HepG2 (cell line): ENCODE results near the gene DOCK4. TPM values are rescaled to one million over a fixed set of nuclear protein-coding genes. Genes with fewer than 3 reads are reported as not detected.

Source experiments
- DZIP1 ChIP-seq: sonication (generic); formaldehyde crosslinking; IDR thresholded peaks from 2 replicates; pipeline ENCODE4 v1.5.0; 2020; ENCODE audit warnings: mild to moderate bottlenecking, missing genetic modification reagents
- FOXK2 ChIP-seq: fragments of 450-650 bp; IDR thresholded peaks from 2 replicates; pipeline ENCODE4 v1.6.1; 2016
- GZF1 ChIP-seq: sonication (generic); formaldehyde crosslinking; IDR thresholded peaks from 2 replicates; pipeline ENCODE4 v1.5.1; 2020; ENCODE audit warnings: mild to moderate bottlenecking, missing genetic modification reagents
- MIXL1 ChIP-seq: IDR thresholded peaks from 2 replicates; pipeline ENCODE4 v1.6.1; 2016
- MTA1 ChIP-seq: sonication (generic); formaldehyde crosslinking; IDR thresholded peaks from 2 replicates; pipeline ENCODE4 v1.4.0; 2020; ENCODE audit warnings: missing genetic modification reagents, mild to moderate bottlenecking, borderline replicate concordance
- SMAD1 ChIP-seq: sonication (generic); formaldehyde crosslinking; IDR thresholded peaks from 2 replicates; pipeline ENCODE4 v1.4.0; 2020; ENCODE audit warnings: missing genetic modification reagents, low read depth, mild to moderate bottlenecking, borderline replicate concordance
- ZBTB21 ChIP-seq: sonication (generic); formaldehyde crosslinking; IDR thresholded peaks from 2 replicates; pipeline ENCODE4 v1.4.0; 2020; ENCODE audit warnings: missing genetic modification reagents
- ZMYM3 ChIP-seq: sonication (generic); formaldehyde crosslinking; IDR thresholded peaks from 2 replicates; pipeline ENCODE4 v1.5.1; 2020; ENCODE audit warnings: mild to moderate bottlenecking, missing genetic modification reagents
- ZNF431 ChIP-seq: sonication (generic); formaldehyde crosslinking; IDR thresholded peaks from 2 replicates; pipeline ENCODE4 v1.9.0; 2022; ENCODE audit warnings: missing genetic modification reagents, low read depth, mild to moderate bottlenecking, borderline replicate concordance
- ZNF550 ChIP-seq: sonication (generic); formaldehyde crosslinking; IDR thresholded peaks from 2 replicates; pipeline ENCODE4 v1.4.0; 2020; ENCODE audit warnings: mild to moderate bottlenecking, missing genetic modification reagents, borderline replicate concordance
- ZNF562 ChIP-seq: sonication (generic); formaldehyde crosslinking; IDR thresholded peaks from 2 replicates; pipeline ENCODE4 v1.8.0; 2022; ENCODE audit warnings: missing genetic modification reagents, borderline replicate concordance
- ZNF574 ChIP-seq: sonication (generic); formaldehyde crosslinking; IDR thresholded peaks from 2 replicates; pipeline ENCODE4 v1.4.0; 2020; ENCODE audit warnings: missing genetic modification reagents
- ZNF607 ChIP-seq: sonication (generic); formaldehyde crosslinking; IDR thresholded peaks from 2 replicates; pipeline ENCODE4 v1.5.1; 2020; ENCODE audit warnings: missing genetic modification reagents, mild to moderate bottlenecking, borderline replicate concordance
- ZNF816 ChIP-seq: sonication (generic); formaldehyde crosslinking; IDR thresholded peaks from 2 replicates; pipeline ENCODE4 v1.8.0; 2022; ENCODE audit warnings: missing genetic modification reagents, mild to moderate bottlenecking, borderline replicate concordance
- polyA plus RNA-seq, 8 experiments: library from polyadenylated mRNA; depleted of rRNA in 3 of 8; stranded (reverse) in 7 of 8; unstranded in 1 of 8; fragments of >200 nt; fragmentation: Illumina TruSeq in 4 of 8; extraction: Trizol in 4 of 8; gene quantifications; 2 replicates each; pipeline versions ENCODE4 v1.2.1 to v1.2.3, GENCODE V29; 2011 to 2016; ENCODE audit warnings: low read depth in 4 of 8, missing spikeins in 1 of 8, mixed read lengths in 1 of 8; ENCODE audit not compliant: insufficient read depth in 1 of 8
- total RNA-seq, 5 experiments: library from RNA; depleted of rRNA; stranded (reverse); fragments of >200 nt; fragmentation: Illumina TruSeq; extraction: Trizol; gene quantifications; 2 replicates each; pipeline ENCODE4 v1.2.3, GENCODE V29; 2016; ENCODE audit warnings: low read depth in 1 of 5
- TF ChIP-seq, protein P1 (sequence below): sonication (generic); formaldehyde crosslinking; IDR thresholded peaks from 2 replicates; pipeline ENCODE4 v1.9.0; 2021; ENCODE audit warnings: missing genetic modification reagents, borderline replicate concordance
- TF ChIP-seq, protein P2 (sequence below): sonication (generic); formaldehyde crosslinking; IDR thresholded peaks from 2 replicates; pipeline ENCODE4 v1.8.1; 2022; ENCODE audit warnings: mild to moderate bottlenecking, missing genetic modification reagents
- TF ChIP-seq, protein P3 (sequence below): sonication (generic); formaldehyde crosslinking; IDR thresholded peaks from 2 replicates; pipeline ENCODE4 v1.5.0; 2020; ENCODE audit warnings: mild to moderate bottlenecking, missing genetic modification reagents

Gene DOCK4
- total and polyA plus RNA-seq, 2 of the 13 experiments (the other 11 are each of a cell fraction or from before 2014, with no cell fraction given): 13.5 to 17.4 TPM

DNA sequence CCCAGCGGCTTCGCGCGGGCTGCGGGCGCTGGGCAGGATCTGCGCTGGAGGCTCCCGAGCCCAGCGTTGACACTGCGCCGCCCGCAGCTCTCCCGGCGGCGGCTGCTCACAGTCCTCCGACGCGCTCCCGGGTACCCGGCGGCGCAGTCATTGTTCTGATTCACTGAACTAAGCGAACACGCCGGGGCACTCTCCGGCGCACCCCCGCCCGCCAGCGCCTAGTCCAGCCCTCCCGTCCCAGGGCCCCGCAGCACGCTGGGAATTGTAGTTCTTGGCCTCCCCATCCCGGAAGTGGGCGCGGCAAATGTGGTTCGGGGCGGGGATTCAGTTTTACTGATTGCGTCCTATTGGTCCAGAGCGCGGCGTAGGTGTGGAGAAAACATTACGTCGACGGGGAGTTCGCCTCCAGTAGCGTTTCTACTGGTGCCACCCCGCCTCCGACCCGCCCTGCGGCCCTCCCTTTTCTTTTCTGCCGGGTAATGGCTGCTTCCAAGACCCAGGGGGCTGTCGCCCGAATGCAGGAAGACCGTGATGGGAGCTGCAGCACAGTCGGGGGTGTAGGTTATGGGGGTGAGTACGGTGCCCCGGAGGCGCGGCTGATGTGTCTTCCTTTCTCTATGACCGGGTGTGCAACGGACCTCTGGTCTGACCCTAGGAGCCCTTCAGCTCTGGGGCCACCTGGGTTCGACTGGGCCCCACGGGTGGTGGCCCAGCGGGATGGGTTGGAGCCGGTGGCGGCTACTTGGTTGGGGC, at the start of gene DOCK4, which contains the start of gene ZNF277 (continued):
- no peak for TF ChIP-seq ZNF562 (CRISPR knock-in tag)
- TF ChIP-seq, protein P1, sequence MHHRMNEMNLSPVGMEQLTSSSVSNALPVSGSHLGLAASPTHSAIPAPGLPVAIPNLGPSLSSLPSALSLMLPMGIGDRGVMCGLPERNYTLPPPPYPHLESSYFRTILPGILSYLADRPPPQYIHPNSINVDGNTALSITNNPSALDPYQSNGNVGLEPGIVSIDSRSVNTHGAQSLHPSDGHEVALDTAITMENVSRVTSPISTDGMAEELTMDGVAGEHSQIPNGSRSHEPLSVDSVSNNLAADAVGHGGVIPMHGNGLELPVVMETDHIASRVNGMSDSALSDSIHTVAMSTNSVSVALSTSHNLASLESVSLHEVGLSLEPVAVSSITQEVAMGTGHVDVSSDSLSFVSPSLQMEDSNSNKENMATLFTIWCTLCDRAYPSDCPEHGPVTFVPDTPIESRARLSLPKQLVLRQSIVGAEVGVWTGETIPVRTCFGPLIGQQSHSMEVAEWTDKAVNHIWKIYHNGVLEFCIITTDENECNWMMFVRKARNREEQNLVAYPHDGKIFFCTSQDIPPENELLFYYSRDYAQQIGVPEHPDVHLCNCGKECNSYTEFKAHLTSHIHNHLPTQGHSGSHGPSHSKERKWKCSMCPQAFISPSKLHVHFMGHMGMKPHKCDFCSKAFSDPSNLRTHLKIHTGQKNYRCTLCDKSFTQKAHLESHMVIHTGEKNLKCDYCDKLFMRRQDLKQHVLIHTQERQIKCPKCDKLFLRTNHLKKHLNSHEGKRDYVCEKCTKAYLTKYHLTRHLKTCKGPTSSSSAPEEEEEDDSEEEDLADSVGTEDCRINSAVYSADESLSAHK (CRISPR knock-in tag): no peak
- TF ChIP-seq ZNF574 (CRISPR knock-in tag): peak; percentile 92
- TF ChIP-seq SMAD1 (CRISPR knock-in tag): no peak
- TF ChIP-seq ZNF550: no peak
- TF ChIP-seq ZNF816 (CRISPR knock-in tag): no peak
- no peak for TF ChIP-seq FOXK2
- TF ChIP-seq, protein P2, sequence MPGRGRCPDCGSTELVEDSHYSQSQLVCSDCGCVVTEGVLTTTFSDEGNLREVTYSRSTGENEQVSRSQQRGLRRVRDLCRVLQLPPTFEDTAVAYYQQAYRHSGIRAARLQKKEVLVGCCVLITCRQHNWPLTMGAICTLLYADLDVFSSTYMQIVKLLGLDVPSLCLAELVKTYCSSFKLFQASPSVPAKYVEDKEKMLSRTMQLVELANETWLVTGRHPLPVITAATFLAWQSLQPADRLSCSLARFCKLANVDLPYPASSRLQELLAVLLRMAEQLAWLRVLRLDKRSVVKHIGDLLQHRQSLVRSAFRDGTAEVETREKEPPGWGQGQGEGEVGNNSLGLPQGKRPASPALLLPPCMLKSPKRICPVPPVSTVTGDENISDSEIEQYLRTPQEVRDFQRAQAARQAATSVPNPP (CRISPR knock-in tag): no peak
- TF ChIP-seq, protein P3, sequence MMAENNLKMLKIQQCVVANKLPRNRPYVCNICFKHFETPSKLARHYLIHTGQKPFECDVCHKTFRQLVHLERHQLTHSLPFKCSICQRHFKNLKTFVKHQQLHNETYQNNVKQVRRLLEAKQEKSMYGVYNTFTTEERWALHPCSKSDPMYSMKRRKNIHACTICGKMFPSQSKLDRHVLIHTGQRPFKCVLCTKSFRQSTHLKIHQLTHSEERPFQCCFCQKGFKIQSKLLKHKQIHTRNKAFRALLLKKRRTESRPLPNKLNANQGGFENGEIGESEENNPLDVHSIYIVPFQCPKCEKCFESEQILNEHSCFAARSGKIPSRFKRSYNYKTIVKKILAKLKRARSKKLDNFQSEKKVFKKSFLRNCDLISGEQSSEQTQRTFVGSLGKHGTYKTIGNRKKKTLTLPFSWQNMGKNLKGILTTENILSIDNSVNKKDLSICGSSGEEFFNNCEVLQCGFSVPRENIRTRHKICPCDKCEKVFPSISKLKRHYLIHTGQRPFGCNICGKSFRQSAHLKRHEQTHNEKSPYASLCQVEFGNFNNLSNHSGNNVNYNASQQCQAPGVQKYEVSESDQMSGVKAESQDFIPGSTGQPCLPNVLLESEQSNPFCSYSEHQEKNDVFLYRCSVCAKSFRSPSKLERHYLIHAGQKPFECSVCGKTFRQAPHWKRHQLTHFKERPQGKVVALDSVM (CRISPR knock-in tag): 0 out of 2 replicates have a peak, but pooled peaks have one; percentile 29
- TF ChIP-seq ZMYM3 (CRISPR knock-in tag): no peak
- peak; percentile 77; the same call in 1 of the 2 replicates for TF ChIP-seq ZNF607
- 0 out of 2 replicates have a peak, but pooled peaks have one; percentile 37 for TF ChIP-seq GZF1 (CRISPR knock-in tag)
- no peak for TF ChIP-seq ZNF431 (CRISPR knock-in tag)
- TF ChIP-seq ZBTB21: no peak
- peak; percentile 9; the same call in 1 of the 2 replicates for TF ChIP-seq MIXL1 (CRISPR knock-in tag)
- TF ChIP-seq DZIP1 (CRISPR knock-in tag): no peak
- 0 out of 2 replicates have a peak, but pooled peaks have one; percentile 53 for TF ChIP-seq MTA1 (CRISPR knock-in tag)
